Spleen (tissue), 7 donors: ENCODE results near the gene PRR27.

Experiments used
- CTCF ChIP-seq, 11 experiments: fragments of 200-600 bp in 7 of 11; fragments of 450-650 bp in 4 of 11; sonication (generic) in 4 of 11; IDR thresholded peaks in 8 of 11; conservative IDR thresholded peaks in 3 of 11; 1 replicate in 7 of 11; 2 replicates in 4 of 11; pipeline versions ENCODE4 v1.4.0 to v1.8.0; 2016 to 2021; ENCODE audit warnings: antibody characterized with exemption in 11 of 11, inconsistent platforms in 4 of 11, mild to moderate bottlenecking in 1 of 11
- POLR2A ChIP-seq, 3 donors: fragments of 450-650 bp; IDR thresholded peaks; one replicate each; pipeline ENCODE4 v1.5.1; 2017; ENCODE audit warnings: antibody characterized with exemption in 3 of 3, mild to moderate bottlenecking in 1 of 3
- donor health status: DM: no; HTN: no; CAD: no; lungs with moderate emphysema.
- donor health status: DM: no; HTN: no; CAD: no.
- donor health status: DM: no; HTN: no; CAD: no.

DNA sequence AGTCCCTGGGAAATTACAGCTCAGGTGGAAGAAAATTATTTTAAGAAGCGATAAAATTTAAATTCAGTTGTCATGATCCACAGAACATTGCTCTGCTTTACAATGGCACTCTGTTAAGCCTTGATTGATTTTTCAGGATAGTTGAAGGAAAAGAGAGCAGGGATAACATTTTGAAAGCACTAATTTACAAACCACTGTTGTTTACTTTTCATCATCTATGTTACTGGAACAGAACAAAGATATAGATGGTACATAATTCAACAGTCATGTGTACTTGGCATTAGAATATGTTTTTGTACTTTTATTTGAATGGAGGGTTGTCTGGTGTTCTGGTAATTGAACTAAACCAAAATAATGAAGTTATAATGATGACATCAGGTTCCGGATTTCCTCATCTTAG, 38.9 kb downstream of the PRR27 start:
- TF ChIP-seq POLR2A (IDR thresholded peaks at IDR 0.05) (no peak), CTCF (IDR thresholded peaks at IDR 0.05 in 8 of 11, conservative IDR thresholded peaks at IDR 0.05 in 3 of 11) (no peak)
